NT2/D1 (cell line): Measurements from ENCODE around the gene RARG.

Source experiments
- SUZ12 ChIP-seq: IDR thresholded peaks from 2 replicates; pipeline ENCODE4 v1.6.1; 2011; ENCODE audit not compliant: insufficient read length, insufficient read depth; ENCODE audit errors: extremely low read depth
- ZNF274 ChIP-seq: IDR thresholded peaks from 2 replicates; pipeline ENCODE4 v1.6.1; 2011; ENCODE audit warnings: mild to moderate bottlenecking, low read depth, low read length

DNA sequence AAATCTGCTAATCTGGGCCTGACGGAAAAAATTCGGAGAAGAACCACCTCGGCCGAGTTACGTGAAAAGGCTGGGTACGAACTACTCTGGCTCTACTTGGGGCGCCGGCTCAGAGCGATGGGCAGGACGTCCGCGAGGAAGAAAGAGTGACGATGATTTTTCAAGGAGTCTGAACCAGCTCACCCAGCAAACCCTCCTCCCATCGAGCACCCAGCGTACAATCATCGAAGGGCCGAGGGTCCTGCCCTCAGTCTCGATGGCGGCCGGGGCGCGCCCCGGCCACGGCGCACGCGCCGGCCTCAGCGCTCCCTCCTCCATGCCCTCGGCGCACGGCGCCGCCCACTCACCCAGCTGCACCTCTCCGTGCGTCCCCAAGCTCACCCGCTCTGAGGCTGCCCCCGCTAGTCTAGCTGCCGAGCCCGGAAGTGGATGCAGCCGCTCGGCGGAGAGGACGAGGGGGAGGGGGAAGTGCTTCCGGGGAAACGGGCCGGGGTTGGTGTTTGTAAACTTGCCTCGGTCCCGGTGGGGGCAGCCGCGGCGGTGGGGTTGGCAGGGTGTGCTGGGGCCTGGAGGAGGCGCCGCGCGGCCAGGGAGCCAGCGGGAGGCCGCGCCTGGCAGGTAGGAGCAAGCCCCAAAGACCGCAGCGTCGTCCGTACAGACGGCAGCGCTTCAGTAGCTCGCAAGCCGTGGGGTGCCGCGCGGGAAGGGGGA, 51.6 kb downstream of the RARG start, which contains the start of the genes CSAD and ZNF740:
- TF ChIP-seq SUZ12, result no peak
- TF ChIP-seq ZNF274, result no peak
